H1 (cell line): ENCODE results near the gene PPP1R15B. TPM values are rescaled to one million over a fixed set of nuclear protein-coding genes. Genes with fewer than 3 reads are reported as not detected.

ENCODE experiments used
- CBX5 ChIP-seq: fragments of 300-800, 300-1000 bp; sonication (generic); IDR thresholded peaks from 2 replicates; pipeline ENCODE4 v1.7.1; 2016; ENCODE audit warnings: antibody characterized with exemption, low read length, low read depth
- FOSL1 ChIP-seq: IDR thresholded peaks from 2 replicates; pipeline ENCODE4 v1.6.1; 2011; ENCODE audit warnings: mild to moderate bottlenecking, low read depth, low read length, moderate library complexity; ENCODE audit not compliant: insufficient read depth
- POLR2AphosphoS5 ChIP-seq: IDR thresholded peaks from 2 replicates; pipeline ENCODE4 v1.6.1; 2011; ENCODE audit warnings: low read depth, low read length
- RBBP5 ChIP-seq: IDR thresholded peaks from 2 replicates; pipeline ENCODE4 v1.7.1; 2012; ENCODE audit warnings: low read depth, mild to moderate bottlenecking, inconsistent platforms, low read length, moderate library complexity, borderline replicate concordance
- SP4 ChIP-seq: IDR thresholded peaks from 2 replicates; pipeline ENCODE4 v1.6.1; 2012; ENCODE audit warnings: low read length, inconsistent platforms
- SRF ChIP-seq: IDR thresholded peaks from 2 replicates; pipeline ENCODE4 v1.6.1; 2011; ENCODE audit warnings: mild to moderate bottlenecking, low read depth, low read length, moderate library complexity
- TAF7 ChIP-seq: optimal IDR thresholded peaks from 2 replicates; pipeline ENCODE3; 2011; ENCODE audit warnings: low read depth, mild to moderate bottlenecking, inconsistent platforms, low read length, moderate library complexity, borderline replicate concordance
- TBP ChIP-seq: IDR thresholded peaks from 2 replicates; pipeline ENCODE4 v1.6.1; 2011; ENCODE audit warnings: low read depth, low read length, improper control_type of control experiment
- polyA plus RNA-seq, 7 experiments: library from polyadenylated mRNA; depleted of rRNA in 3 of 7; stranded (reverse) in 5 of 7; unstranded in 2 of 7; fragments of >200 nt in 5 of 7; fragments of 200-250 nt in 2 of 7; gene quantifications; 1 replicate in 5 of 7; 2 replicates in 1 of 7; 4 replicates in 1 of 7; pipeline versions ENCODE4 v1.2.1 to v1.2.3, GENCODE V29; 2011 to 2013; ENCODE audit warnings: missing spikeins in 2 of 7, mixed read lengths in 2 of 7
- total RNA-seq: library from RNA; stranded (reverse); fragmentation: NEBNext Ultra II Directional; extraction: Animal tissue kit (Norgen Biotek cat#: 25700); gene quantifications from 2 replicates; pipeline ENCODE4 v1.2.1, GENCODE V29; 2021
- TF ChIP-seq, protein P1 (sequence below): fragments of 300-600 bp; sonication (generic); IDR thresholded peaks from 2 replicates; pipeline ENCODE4 v1.7.1; 2012; ENCODE audit warnings: low read length, moderate library complexity, mild to moderate bottlenecking, inconsistent platforms; ENCODE audit not compliant: insufficient replicate concordance
- TF ChIP-seq, protein P2 (sequence below): IDR thresholded peaks from 2 replicates; pipeline ENCODE4 v1.6.1; 2011; ENCODE audit warnings: low read length, improper control_type of control experiment
- TF ChIP-seq, protein P3 (sequence below): IDR thresholded peaks from 2 replicates; pipeline ENCODE4 v1.6.1; 2012; ENCODE audit warnings: inconsistent platforms

PPP1R15B gene
- total and polyA plus RNA-seq, 2 of the 8 experiments (the other 6 are each of a cell fraction or from before 2014, with no cell fraction given), result 14.4 to 72.2 TPM

DNA sequence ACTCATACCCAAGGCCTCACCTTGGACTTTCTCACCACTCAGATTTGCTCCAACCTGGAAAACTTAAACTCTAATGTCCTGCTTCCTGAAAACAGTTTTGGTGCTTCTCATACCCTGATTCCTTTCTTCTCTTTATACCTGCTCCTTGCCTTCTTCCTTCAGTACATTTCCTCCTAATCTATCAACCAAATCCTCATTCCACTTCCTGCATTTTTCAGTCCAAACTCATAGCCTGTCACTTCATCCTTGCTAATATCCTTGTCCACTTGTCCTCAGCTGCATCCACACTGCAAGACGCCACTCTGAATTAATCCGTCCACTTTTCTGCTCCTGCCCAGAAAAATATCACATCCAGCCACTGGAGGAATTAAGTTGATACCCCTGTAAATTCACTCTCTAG, 25.9 kb downstream of the PPP1R15B start (continued):
- TF ChIP-seq, protein P1, sequence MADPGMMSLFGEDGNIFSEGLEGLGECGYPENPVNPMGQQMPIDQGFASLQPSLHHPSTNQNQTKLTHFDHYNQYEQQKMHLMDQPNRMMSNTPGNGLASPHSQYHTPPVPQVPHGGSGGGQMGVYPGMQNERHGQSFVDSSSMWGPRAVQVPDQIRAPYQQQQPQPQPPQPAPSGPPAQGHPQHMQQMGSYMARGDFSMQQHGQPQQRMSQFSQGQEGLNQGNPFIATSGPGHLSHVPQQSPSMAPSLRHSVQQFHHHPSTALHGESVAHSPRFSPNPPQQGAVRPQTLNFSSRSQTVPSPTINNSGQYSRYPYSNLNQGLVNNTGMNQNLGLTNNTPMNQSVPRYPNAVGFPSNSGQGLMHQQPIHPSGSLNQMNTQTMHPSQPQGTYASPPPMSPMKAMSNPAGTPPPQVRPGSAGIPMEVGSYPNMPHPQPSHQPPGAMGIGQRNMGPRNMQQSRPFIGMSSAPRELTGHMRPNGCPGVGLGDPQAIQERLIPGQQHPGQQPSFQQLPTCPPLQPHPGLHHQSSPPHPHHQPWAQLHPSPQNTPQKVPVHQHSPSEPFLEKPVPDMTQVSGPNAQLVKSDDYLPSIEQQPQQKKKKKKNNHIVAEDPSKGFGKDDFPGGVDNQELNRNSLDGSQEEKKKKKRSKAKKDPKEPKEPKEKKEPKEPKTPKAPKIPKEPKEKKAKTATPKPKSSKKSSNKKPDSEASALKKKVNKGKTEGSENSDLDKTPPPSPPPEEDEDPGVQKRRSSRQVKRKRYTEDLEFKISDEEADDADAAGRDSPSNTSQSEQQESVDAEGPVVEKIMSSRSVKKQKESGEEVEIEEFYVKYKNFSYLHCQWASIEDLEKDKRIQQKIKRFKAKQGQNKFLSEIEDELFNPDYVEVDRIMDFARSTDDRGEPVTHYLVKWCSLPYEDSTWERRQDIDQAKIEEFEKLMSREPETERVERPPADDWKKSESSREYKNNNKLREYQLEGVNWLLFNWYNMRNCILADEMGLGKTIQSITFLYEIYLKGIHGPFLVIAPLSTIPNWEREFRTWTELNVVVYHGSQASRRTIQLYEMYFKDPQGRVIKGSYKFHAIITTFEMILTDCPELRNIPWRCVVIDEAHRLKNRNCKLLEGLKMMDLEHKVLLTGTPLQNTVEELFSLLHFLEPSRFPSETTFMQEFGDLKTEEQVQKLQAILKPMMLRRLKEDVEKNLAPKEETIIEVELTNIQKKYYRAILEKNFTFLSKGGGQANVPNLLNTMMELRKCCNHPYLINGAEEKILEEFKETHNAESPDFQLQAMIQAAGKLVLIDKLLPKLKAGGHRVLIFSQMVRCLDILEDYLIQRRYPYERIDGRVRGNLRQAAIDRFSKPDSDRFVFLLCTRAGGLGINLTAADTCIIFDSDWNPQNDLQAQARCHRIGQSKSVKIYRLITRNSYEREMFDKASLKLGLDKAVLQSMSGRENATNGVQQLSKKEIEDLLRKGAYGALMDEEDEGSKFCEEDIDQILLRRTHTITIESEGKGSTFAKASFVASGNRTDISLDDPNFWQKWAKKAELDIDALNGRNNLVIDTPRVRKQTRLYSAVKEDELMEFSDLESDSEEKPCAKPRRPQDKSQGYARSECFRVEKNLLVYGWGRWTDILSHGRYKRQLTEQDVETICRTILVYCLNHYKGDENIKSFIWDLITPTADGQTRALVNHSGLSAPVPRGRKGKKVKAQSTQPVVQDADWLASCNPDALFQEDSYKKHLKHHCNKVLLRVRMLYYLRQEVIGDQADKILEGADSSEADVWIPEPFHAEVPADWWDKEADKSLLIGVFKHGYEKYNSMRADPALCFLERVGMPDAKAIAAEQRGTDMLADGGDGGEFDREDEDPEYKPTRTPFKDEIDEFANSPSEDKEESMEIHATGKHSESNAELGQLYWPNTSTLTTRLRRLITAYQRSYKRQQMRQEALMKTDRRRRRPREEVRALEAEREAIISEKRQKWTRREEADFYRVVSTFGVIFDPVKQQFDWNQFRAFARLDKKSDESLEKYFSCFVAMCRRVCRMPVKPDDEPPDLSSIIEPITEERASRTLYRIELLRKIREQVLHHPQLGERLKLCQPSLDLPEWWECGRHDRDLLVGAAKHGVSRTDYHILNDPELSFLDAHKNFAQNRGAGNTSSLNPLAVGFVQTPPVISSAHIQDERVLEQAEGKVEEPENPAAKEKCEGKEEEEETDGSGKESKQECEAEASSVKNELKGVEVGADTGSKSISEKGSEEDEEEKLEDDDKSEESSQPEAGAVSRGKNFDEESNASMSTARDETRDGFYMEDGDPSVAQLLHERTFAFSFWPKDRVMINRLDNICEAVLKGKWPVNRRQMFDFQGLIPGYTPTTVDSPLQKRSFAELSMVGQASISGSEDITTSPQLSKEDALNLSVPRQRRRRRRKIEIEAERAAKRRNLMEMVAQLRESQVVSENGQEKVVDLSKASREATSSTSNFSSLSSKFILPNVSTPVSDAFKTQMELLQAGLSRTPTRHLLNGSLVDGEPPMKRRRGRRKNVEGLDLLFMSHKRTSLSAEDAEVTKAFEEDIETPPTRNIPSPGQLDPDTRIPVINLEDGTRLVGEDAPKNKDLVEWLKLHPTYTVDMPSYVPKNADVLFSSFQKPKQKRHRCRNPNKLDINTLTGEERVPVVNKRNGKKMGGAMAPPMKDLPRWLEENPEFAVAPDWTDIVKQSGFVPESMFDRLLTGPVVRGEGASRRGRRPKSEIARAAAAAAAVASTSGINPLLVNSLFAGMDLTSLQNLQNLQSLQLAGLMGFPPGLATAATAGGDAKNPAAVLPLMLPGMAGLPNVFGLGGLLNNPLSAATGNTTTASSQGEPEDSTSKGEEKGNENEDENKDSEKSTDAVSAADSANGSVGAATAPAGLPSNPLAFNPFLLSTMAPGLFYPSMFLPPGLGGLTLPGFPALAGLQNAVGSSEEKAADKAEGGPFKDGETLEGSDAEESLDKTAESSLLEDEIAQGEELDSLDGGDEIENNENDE, result no peak
- TF ChIP-seq, protein P2, sequence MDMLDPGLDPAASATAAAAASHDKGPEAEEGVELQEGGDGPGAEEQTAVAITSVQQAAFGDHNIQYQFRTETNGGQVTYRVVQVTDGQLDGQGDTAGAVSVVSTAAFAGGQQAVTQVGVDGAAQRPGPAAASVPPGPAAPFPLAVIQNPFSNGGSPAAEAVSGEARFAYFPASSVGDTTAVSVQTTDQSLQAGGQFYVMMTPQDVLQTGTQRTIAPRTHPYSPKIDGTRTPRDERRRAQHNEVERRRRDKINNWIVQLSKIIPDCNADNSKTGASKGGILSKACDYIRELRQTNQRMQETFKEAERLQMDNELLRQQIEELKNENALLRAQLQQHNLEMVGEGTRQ, result no peak
- TF ChIP-seq CBX5 (no peak), TBP (no peak), TAF7 (no peak), SP4 (no peak), FOSL1 (no peak), POLR2AphosphoS5 (no peak), SRF (no peak), RBBP5 (no peak)
- TF ChIP-seq, protein P3, sequence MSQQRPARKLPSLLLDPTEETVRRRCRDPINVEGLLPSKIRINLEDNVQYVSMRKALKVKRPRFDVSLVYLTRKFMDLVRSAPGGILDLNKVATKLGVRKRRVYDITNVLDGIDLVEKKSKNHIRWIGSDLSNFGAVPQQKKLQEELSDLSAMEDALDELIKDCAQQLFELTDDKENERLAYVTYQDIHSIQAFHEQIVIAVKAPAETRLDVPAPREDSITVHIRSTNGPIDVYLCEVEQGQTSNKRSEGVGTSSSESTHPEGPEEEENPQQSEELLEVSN, result no peak
